GM23338 (cell line): Measurements from ENCODE around the gene ME3. TPM values are rescaled to one million over a fixed set of nuclear protein-coding genes. Genes with fewer than 3 reads are reported as not detected.

ENCODE experiments used
- ATAC-seq: fragments of 200-7000 bp; cut with Tn5 transposase; 3 replicates; pipeline ENCODE4 v1.9.1; 2020
- DNase-seq: peaks from one replicate; pipeline ENCODE4 v3.0.0-alpha.2; 2015; ENCODE audit warnings: low spot score
- H2AFZ ChIP-seq: fragments of 200-600 bp; sonication (generic); 2 replicates; pipeline ENCODE4 v1.8.0; 2016; ENCODE audit warnings: antibody characterized with exemption, mild to moderate bottlenecking, moderate library complexity
- H3F3A ChIP-seq: fragments of 200-600 bp; sonication (generic); replicated peaks from 2 replicates; pipeline ENCODE4 v1.8.0; 2017; ENCODE audit warnings: antibody characterized with exemption, mixed run types, low read depth
- H3K27ac ChIP-seq: fragments of 200-600 bp; sonication (generic); 2 replicates; pipeline ENCODE4 v1.6.1; 2016; ENCODE audit warnings: low read depth
- H3K27me3 ChIP-seq: fragments of 200-600 bp; sonication (generic); 2 replicates; pipeline ENCODE4 v1.8.0; 2016; ENCODE audit warnings: mild to moderate bottlenecking, mixed run types, moderate library complexity; ENCODE audit not compliant: insufficient read depth
- H3K36me3 ChIP-seq: fragments of 200-600 bp; sonication (generic); 2 replicates; pipeline ENCODE4 v1.8.0; 2016; ENCODE audit warnings: mild to moderate bottlenecking; ENCODE audit not compliant: insufficient read depth
- H3K4me1 ChIP-seq: fragments of 200-600 bp; sonication (generic); 2 replicates; pipeline ENCODE4 v1.8.0; 2016; ENCODE audit warnings: mild to moderate bottlenecking, moderate library complexity; ENCODE audit not compliant: insufficient read depth
- H3K4me2 ChIP-seq: fragments of 200-600 bp; sonication (generic); 2 replicates; pipeline ENCODE4 v1.7.1; 2017; ENCODE audit warnings: mixed run types
- H3K4me3 ChIP-seq: fragments of 200-600 bp; sonication (generic); 2 replicates; pipeline ENCODE4 v1.6.1; 2016; ENCODE audit warnings: mixed run types
- H3K79me2 ChIP-seq: fragments of 200-600 bp; sonication (generic); replicated peaks from 2 replicates; pipeline ENCODE4 v1.8.0; 2017; ENCODE audit warnings: mild to moderate bottlenecking; ENCODE audit not compliant: insufficient read depth
- H3K9me2 ChIP-seq: fragments of 200-600 bp; sonication (generic); 2 replicates; pipeline ENCODE4 v1.8.0; 2017; ENCODE audit not compliant: insufficient read depth
- H4K20me1 ChIP-seq: fragments of 200-600 bp; sonication (generic); replicated peaks from 2 replicates; pipeline ENCODE4 v1.8.0; 2017; ENCODE audit warnings: mild to moderate bottlenecking; ENCODE audit not compliant: insufficient read depth
- H3K27ac Mint-ChIP-seq: 2 replicates; pipeline ENCODE4 v1.8.0; 2020; ENCODE audit warnings: inconsistent platforms, mild to moderate bottlenecking, moderate library complexity, mixed read lengths
- H3K27me3 Mint-ChIP-seq: 3 replicates; pipeline ENCODE4 v1.8.0; 2022; ENCODE audit warnings: low read depth, mild to moderate bottlenecking, moderate library complexity, mixed read lengths, inconsistent platforms; ENCODE audit not compliant: insufficient read depth, poor library complexity
- H3K36me3 Mint-ChIP-seq: 3 replicates; pipeline ENCODE4 v1.8.0; 2021; ENCODE audit warnings: low read depth, mild to moderate bottlenecking, inconsistent platforms, moderate library complexity, mixed read lengths
- H3K4me1 Mint-ChIP-seq: 3 replicates; pipeline ENCODE4 v1.8.0; 2020; ENCODE audit warnings: mild to moderate bottlenecking, inconsistent platforms, mixed read lengths
- H3K4me3 Mint-ChIP-seq: 3 replicates; pipeline ENCODE4 v1.8.0; 2021; ENCODE audit warnings: moderate library complexity, mild to moderate bottlenecking, inconsistent platforms, mixed read lengths
- H3K9me3 Mint-ChIP-seq: 3 replicates; pipeline ENCODE4 v1.8.0; 2020; ENCODE audit warnings: moderate library complexity, mild to moderate bottlenecking, inconsistent platforms, mixed read lengths
- CREB1 ChIP-seq: fragments of 250-450 bp; sonication (Bioruptor Pico); IDR thresholded peaks from 2 replicates; pipeline ENCODE4 v1.5.0; 2020; ENCODE audit warnings: low read depth, mild to moderate bottlenecking, moderate library complexity
- EZH2 ChIP-seq: fragments of 200-600 bp; sonication (generic); IDR thresholded peaks from one replicate; pipeline ENCODE4 v1.8.0; 2017; ENCODE audit warnings: antibody characterized with exemption, mild to moderate bottlenecking, low read depth; ENCODE audit not compliant: unreplicated experiment
- EZH2phosphoT487 ChIP-seq: fragments of 200-600 bp; sonication (generic); IDR thresholded peaks from one replicate; pipeline ENCODE4 v1.8.1; 2018; ENCODE audit warnings: antibody characterized with exemption; ENCODE audit not compliant: unreplicated experiment
- JUNB ChIP-seq: IDR thresholded peaks from one replicate; pipeline ENCODE4 v1.6.1; 2016; ENCODE audit warnings: antibody characterized with exemption; ENCODE audit not compliant: unreplicated experiment
- NANOG ChIP-seq: IDR thresholded peaks from 2 replicates; pipeline ENCODE4 v1.6.1; 2016; ENCODE audit warnings: antibody characterized with exemption, borderline replicate concordance
- POLR2AphosphoS5 ChIP-seq: IDR thresholded peaks from 2 replicates; pipeline ENCODE4 v1.6.1; 2016; ENCODE audit warnings: antibody characterized with exemption, low read depth
- STAT1 ChIP-seq: IDR thresholded peaks from one replicate; pipeline ENCODE4 v1.6.1; 2016; ENCODE audit warnings: antibody characterized with exemption; ENCODE audit not compliant: unreplicated experiment
- ZNF114 ChIP-seq: fragments of 250-450 bp; sonication (Bioruptor Pico); IDR thresholded peaks from 2 replicates; pipeline ENCODE4 v1.5.0; 2020; ENCODE audit warnings: mild to moderate bottlenecking, moderate library complexity
- ZNF331 ChIP-seq: fragments of 250-450 bp; sonication (Bioruptor Pico); IDR thresholded peaks from 2 replicates; pipeline ENCODE4 v1.5.0; 2020; ENCODE audit warnings: low read depth, mild to moderate bottlenecking, moderate library complexity
- polyA plus RNA-seq: library from polyadenylated mRNA; unstranded; fragments of >200 nt; fragmentation: Nextera tagmentation; extraction: Ambion mirVana; gene quantifications from 2 replicates; pipeline ENCODE4 v1.2.1, GENCODE V29; 2016
- total RNA-seq: library from RNA; depleted of rRNA; stranded (reverse); fragments of >200 nt; shearing (Covaris generic); gene quantifications from 2 replicates; pipeline ENCODE4 v1.2.3, GENCODE V29; 2014
- TF ChIP-seq, protein P1 (sequence below): fragments of 250-450 bp; sonication (Bioruptor Pico); IDR thresholded peaks from 2 replicates; pipeline ENCODE4 v1.5.0; 2020; ENCODE audit warnings: mild to moderate bottlenecking, moderate library complexity
- TF ChIP-seq, protein P2 (sequence below): IDR thresholded peaks from 2 replicates; pipeline ENCODE4 v1.6.1; 2016; ENCODE audit warnings: antibody characterized with exemption
- TF ChIP-seq, protein P3 (sequence below), 2 experiments: fragments of 200-600 bp in 1 of 2; sonication (generic) in 1 of 2; conservative IDR thresholded peaks; 2 replicates each; pipeline versions ENCODE4 v1.5.1 to v1.6.1; 2016 to 2017; ENCODE audit warnings: antibody characterized with exemption in 2 of 2, low read depth in 2 of 2, mild to moderate bottlenecking in 2 of 2, moderate library complexity in 1 of 2
- TF ChIP-seq, protein P4 (sequence below): IDR thresholded peaks from one replicate; pipeline ENCODE4 v1.6.1; 2018; ENCODE audit warnings: antibody characterized with exemption; ENCODE audit not compliant: unreplicated experiment

Gene ME3
- total and polyA plus RNA-seq, 2 experiments from 2014 or later = 1.3 to 4.0 TPM

DNA sequence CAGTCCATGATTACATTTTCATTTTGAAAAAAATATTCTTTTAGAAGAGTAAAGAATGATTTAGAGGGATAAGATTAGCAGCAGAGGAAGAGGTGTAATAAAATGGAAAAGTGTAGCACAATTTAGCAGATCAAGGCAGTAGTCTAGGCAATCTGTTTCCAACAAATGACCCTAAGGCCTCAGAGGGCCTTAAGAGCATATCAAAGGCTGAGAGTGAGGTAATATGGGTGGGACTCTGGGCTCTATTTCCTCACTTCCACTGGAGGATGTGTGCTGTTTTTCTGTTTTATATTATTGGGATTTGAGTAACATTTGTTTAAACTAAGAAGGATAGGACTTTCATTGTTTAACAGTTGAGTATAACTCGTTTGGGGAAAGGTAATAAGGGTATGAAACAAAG, 269.0 kb downstream of the ME3 start:
- Histone ChIP-seq H3F3A (no peaks in the 10 kb centered on the region), H3K36me3 (no peaks in the 10 kb centered on the region), H3K79me2 (no peaks in the 10 kb centered on the region), H3K4me3 (no peak overlapping the region), H3K27ac (no peak overlapping the region), H3K9me2 (no peaks in the 10 kb centered on the region), H3K27me3 (no peaks in the 10 kb centered on the region), H4K20me1 (no peaks in the 10 kb centered on the region), H2AFZ (no peak overlapping the region), H3K4me1 (no peaks in the 10 kb centered on the region), H3K4me2 (no peak overlapping the region)
- no peak for ATAC-seq
- no peak overlapping the region for H3K27ac Mint-ChIP-seq
- no peak for DNase-seq
- no peaks in the 10 kb centered on the region for H3K9me3 Mint-ChIP-seq
- H3K36me3 Mint-ChIP-seq = no peaks in the 10 kb centered on the region
- H3K4me1 Mint-ChIP-seq = no peaks in the 10 kb centered on the region
- no peaks in the 10 kb centered on the region for H3K27me3 Mint-ChIP-seq
- TF ChIP-seq, protein P1, sequence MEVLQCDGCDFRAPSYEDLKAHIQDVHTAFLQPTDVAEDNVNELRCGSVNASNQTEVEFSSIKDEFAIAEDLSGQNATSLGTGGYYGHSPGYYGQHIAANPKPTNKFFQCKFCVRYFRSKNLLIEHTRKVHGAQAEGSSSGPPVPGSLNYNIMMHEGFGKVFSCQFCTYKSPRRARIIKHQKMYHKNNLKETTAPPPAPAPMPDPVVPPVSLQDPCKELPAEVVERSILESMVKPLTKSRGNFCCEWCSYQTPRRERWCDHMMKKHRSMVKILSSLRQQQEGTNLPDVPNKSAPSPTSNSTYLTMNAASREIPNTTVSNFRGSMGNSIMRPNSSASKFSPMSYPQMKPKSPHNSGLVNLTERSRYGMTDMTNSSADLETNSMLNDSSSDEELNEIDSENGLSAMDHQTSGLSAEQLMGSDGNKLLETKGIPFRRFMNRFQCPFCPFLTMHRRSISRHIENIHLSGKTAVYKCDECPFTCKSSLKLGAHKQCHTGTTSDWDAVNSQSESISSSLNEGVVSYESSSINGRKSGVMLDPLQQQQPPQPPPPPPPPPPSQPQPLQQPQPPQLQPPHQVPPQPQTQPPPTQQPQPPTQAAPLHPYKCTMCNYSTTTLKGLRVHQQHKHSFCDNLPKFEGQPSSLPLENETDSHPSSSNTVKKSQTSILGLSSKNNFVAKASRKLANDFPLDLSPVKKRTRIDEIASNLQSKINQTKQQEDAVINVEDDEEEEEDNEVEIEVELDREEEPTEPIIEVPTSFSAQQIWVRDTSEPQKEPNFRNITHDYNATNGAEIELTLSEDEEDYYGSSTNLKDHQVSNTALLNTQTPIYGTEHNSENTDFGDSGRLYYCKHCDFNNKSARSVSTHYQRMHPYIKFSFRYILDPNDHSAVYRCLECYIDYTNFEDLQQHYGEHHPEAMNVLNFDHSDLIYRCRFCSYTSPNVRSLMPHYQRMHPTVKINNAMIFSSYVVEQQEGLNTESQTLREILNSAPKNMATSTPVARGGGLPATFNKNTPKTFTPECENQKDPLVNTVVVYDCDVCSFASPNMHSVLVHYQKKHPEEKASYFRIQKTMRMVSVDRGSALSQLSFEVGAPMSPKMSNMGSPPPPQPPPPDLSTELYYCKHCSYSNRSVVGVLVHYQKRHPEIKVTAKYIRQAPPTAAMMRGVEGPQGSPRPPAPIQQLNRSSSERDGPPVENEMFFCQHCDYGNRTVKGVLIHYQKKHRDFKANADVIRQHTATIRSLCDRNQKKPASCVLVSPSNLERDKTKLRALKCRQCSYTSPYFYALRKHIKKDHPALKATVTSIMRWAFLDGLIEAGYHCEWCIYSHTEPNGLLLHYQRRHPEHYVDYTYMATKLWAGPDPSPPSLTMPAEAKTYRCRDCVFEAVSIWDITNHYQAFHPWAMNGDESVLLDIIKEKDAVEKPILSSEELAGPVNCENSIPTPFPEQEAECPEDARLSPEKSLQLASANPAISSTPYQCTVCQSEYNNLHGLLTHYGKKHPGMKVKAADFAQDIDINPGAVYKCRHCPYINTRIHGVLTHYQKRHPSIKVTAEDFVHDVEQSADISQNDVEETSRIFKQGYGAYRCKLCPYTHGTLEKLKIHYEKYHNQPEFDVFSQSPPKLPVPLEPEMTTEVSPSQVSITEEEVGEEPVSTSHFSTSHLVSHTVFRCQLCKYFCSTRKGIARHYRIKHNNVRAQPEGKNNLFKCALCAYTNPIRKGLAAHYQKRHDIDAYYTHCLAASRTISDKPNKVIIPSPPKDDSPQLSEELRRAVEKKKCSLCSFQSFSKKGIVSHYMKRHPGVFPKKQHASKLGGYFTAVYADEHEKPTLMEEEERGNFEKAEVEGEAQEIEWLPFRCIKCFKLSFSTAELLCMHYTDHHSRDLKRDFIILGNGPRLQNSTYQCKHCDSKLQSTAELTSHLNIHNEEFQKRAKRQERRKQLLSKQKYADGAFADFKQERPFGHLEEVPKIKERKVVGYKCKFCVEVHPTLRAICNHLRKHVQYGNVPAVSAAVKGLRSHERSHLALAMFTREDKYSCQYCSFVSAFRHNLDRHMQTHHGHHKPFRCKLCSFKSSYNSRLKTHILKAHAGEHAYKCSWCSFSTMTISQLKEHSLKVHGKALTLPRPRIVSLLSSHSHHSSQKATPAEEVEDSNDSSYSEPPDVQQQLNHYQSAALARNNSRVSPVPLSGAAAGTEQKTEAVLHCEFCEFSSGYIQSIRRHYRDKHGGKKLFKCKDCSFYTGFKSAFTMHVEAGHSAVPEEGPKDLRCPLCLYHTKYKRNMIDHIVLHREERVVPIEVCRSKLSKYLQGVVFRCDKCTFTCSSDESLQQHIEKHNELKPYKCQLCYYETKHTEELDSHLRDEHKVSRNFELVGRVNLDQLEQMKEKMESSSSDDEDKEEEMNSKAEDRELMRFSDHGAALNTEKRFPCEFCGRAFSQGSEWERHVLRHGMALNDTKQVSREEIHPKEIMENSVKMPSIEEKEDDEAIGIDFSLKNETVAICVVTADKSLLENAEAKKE (CRISPR knock-in tag) = no peak
- TF ChIP-seq POLR2AphosphoS5 (no peak), EZH2 (no peak), NANOG (no peak), ZNF331 (CRISPR knock-in tag) (no peak), EZH2phosphoT487 (no peak), CREB1 (CRISPR knock-in tag) (no peak), ZNF114 (CRISPR knock-in tag) (no peak), JUNB (no peak), STAT1 (no peak)
- TF ChIP-seq, protein P2, sequence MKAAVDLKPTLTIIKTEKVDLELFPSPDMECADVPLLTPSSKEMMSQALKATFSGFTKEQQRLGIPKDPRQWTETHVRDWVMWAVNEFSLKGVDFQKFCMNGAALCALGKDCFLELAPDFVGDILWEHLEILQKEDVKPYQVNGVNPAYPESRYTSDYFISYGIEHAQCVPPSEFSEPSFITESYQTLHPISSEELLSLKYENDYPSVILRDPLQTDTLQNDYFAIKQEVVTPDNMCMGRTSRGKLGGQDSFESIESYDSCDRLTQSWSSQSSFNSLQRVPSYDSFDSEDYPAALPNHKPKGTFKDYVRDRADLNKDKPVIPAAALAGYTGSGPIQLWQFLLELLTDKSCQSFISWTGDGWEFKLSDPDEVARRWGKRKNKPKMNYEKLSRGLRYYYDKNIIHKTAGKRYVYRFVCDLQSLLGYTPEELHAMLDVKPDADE = no peak
- TF ChIP-seq, protein P3, sequence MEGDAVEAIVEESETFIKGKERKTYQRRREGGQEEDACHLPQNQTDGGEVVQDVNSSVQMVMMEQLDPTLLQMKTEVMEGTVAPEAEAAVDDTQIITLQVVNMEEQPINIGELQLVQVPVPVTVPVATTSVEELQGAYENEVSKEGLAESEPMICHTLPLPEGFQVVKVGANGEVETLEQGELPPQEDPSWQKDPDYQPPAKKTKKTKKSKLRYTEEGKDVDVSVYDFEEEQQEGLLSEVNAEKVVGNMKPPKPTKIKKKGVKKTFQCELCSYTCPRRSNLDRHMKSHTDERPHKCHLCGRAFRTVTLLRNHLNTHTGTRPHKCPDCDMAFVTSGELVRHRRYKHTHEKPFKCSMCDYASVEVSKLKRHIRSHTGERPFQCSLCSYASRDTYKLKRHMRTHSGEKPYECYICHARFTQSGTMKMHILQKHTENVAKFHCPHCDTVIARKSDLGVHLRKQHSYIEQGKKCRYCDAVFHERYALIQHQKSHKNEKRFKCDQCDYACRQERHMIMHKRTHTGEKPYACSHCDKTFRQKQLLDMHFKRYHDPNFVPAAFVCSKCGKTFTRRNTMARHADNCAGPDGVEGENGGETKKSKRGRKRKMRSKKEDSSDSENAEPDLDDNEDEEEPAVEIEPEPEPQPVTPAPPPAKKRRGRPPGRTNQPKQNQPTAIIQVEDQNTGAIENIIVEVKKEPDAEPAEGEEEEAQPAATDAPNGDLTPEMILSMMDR (conservative IDR thresholded peaks at IDR 0.05; ENCODE audit: low read depth in 2 of 2) = no peak
- TF ChIP-seq, protein P4, sequence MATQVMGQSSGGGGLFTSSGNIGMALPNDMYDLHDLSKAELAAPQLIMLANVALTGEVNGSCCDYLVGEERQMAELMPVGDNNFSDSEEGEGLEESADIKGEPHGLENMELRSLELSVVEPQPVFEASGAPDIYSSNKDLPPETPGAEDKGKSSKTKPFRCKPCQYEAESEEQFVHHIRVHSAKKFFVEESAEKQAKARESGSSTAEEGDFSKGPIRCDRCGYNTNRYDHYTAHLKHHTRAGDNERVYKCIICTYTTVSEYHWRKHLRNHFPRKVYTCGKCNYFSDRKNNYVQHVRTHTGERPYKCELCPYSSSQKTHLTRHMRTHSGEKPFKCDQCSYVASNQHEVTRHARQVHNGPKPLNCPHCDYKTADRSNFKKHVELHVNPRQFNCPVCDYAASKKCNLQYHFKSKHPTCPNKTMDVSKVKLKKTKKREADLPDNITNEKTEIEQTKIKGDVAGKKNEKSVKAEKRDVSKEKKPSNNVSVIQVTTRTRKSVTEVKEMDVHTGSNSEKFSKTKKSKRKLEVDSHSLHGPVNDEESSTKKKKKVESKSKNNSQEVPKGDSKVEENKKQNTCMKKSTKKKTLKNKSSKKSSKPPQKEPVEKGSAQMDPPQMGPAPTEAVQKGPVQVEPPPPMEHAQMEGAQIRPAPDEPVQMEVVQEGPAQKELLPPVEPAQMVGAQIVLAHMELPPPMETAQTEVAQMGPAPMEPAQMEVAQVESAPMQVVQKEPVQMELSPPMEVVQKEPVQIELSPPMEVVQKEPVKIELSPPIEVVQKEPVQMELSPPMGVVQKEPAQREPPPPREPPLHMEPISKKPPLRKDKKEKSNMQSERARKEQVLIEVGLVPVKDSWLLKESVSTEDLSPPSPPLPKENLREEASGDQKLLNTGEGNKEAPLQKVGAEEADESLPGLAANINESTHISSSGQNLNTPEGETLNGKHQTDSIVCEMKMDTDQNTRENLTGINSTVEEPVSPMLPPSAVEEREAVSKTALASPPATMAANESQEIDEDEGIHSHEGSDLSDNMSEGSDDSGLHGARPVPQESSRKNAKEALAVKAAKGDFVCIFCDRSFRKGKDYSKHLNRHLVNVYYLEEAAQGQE = no peak
- H3K4me3 Mint-ChIP-seq = no peak overlapping the region
